Stimulated activated CD8-positive, alpha-beta memory T cell treated with anti-CD3 and anti-CD28 coated beads, Interleukin-7, amount 100 ng/mL, for 1 hour (primary cell): Measurements from ENCODE around the gene DEUP1.

ENCODE experiments used
- DNase-seq, 2 donors: peaks; one replicate each; pipeline ENCODE4 v3.0.0-alpha.2; 2020; ENCODE audit warnings: low read depth in 2 of 2

DEUP1 gene

DNA sequence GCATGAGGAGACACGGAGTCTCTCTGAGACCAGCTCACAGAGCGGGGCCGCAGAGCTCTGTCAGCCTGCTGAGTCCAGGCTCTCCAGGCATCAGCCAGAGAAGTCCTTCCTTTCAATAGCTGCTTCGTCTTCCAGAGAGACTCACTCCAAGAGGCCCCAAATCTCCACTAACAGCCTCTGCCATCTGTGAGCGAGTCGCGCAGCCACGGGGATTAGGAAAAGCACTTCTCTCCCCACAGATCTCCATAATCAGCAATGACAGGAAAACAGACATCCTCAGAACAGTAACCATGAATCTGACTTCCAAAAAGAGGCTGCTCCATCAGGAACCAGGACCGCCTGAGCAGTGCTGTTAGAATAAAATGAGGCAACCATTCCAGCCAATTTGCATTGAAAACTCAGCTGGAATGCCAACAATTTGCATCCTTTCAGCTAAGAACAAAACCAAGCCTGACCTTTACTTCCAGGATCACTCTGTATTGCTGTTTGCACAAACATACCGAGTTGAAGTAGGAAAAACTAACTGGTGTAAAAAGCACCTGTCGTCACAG is 147.2 kb downstream of the DEUP1 start:
- DNase-seq: no peak

DNA sequence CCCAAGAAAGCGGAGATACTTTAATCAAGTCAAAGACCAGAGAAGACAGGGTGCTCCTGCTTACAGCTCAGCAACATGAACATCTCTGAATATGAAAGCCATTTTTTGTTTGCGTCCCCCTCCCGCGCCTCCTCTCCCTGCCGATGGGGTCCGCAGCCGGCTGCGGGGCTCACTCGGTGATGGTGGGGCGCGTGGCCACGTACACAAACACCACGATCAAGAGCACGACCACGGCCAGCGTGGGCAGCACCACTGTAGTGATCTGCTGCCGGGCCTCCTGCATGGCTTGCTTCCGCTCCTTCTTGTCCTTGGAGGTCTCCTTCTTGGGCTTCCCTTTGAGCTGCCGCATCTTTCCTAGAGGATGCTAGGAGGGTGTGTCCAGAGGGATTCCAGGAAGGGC is 148.3 kb downstream of the DEUP1 start:
- DNase-seq: no peak

DNA sequence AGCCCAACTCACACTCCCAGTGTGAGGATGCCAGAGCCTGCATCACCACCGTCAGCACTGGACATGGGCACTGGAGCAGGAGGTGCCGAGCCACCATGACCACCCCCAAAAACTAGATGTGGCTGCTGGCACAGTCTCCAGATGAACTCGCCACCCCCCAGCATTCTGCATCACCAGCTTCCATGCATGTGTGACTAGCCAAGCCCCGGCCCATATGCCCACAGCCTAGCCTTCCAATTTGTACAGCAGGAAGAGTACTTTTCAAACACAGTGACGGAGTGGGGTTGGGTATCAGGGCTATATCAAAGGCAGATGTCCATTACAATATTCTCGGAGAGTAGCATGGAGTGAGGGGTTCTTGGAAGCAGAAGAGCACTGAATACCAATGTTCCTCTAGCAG is 149.7 kb downstream of the DEUP1 start:
- DNase-seq: no peak

DNA sequence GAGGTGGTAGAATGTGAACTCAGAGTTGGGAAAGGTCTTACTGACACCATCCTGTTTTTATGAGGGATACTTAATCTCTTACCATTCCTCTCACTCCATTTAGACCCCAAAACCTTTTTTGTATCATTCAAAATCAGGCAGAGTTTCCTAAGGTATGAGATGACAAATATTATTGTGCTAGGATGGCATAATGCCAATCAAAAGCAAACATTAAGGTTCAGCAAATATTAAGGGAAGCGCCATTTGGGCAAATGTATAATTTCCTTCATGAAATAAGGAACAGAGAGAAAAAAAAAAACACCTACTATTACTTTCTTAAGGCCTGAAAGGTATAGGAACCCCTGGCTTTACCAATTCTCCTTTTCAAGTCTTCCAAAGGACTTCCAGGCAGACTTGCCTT is 150.2 kb downstream of the DEUP1 start:
- no peak for DNase-seq

DNA sequence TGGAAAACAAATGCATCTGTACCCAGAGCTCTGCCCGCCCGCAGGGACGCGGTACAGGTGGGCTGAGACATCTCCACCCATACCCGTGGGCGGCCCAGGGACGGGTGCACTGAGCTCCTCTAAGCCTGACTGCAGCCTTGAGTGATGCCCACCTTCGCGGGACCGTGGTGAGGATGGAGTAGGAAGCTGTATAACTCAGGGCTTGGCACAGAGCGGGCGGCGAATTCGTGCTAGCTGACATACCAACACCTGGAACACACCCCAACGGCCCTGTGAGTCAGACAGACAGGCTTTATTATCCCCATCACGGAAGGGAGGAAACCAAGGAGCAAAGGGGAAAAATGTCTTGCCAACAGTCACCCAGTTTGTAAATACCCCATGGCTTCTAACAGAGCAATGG is 150.7 kb downstream of the DEUP1 start:
- DNase-seq: no peak

DNA sequence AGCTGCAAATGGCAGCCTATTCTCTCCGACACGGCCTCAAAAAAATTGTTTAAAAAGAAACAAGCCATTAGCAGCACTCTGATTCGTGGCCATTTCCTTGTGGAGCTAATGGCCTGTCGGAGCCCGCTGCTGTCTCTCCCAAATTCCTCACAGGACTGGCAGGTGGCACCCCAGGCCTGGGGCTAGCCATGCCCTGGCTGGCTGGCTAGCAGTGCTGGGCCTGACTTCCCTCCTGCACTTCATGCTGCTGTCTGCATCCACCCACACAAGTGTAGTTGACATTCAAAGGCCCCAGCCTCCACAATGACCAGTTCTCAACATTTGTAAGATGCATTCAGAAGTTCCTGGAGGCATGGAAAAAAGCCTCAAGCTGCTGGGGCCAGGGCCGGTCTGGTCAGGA is 151.2 kb downstream of the DEUP1 start:
- no peak for DNase-seq

DNA sequence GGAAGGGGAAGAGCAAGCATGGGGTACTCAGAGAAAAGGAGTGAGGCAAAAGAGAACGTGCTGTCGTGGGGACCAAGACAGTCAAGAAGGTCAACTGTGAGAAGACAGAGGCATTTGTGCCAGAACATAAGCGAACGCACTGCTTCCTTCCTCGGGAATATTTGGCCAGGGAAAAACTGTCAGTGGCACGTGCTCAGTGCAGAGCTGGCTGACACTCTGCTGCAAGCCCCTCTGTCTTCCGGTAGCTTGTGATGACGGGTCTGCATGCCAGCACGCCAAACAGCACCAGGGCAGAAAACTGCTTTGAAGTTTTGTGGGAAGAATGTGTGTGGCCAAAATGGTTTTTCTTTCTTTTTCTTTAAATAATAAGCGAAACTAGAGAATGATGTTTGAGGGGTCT is 152.0 kb downstream of the DEUP1 start:
- no peak for DNase-seq

DNA sequence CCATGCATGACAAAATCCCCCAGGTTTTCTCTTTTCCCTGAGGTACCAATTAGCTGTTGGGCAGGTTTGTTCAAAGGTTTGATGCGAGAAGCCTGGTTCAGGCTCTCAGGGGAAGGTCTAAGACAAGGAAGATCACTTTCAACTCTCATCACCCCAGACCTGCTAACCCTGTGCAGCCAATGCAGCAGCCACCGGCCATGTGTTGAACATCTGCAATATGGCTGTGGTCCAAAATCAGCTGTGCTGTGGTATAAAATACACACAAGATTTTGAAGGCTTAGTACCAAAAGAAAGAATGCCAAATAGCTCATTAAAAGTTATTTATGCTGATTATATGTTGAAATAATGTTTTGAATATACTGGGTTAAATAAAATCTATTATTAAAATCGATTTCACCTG is 154.2 kb downstream of the DEUP1 start:
- no peak for DNase-seq

DNA sequence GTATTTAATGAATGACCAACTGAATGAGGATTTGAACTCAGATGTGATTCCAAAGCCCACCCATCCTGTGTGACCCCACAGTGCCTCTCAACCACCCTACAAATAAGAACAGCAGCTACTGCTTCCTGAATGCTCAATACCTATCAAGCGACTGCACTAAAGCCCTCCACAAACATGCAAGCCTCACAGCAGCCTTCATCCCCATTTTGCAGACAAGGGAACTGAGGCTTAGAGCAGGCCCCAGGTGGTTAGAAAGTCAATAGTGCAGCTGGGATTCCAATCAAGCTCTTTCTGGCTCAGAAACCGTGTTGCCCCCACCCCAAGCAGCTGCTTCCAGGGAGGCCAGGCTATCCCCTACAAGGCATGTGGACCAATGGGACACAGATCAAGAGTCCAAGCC is 155.4 kb downstream of the DEUP1 start:
- DNase-seq: no peak

DNA sequence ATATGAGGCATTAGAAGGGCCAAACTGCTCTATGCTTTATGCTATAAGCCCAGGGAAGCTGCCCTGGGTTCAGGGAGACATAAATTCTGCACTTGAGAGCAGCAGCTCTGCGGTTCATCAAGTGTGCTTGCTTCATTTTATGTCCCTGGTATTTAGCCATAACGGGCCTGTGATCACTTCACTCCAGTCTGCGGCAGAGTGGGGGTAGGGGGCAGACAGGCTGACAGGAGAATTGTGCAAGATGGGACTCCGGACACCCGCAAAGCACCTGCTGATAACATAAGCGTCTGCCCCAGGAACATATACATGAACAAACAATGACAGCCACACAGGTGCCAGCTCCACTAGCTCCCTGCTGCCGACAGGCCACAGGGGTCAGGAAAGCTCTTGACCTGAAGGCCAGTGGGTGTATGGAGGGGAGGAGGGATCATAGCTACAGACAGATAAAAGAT is 156.5 kb downstream of the DEUP1 start:
- DNase-seq: no peak
